ENCODE measurements around the gene ADPRHL1. TPM values are rescaled to one million over a fixed set of nuclear protein-coding genes. Genes with fewer than 3 reads are reported as not detected.
A peak's percentile ranks its signal among the peaks of the same experiment; 100 is the strongest.

Gene ADPRHL1
- total RNA-seq, 1 experiment from 2014 or later, result 11.5 TPM

GRCh38 chr13:113394339-113394640 is 59.0 kb downstream of the ADPRHL1 start:
- no peaks in the 10 kb centered on the region for H3K79me2 ChIP-seq (ENCODE audit: low read depth)
- no TSS peak for BruUV-seq (replicated peaks)
- ChIA-PET POLR2A (ENCODE audit: unreplicated experiment) (interaction anchor here (0.9 kb wide), 1 partner anchor 451 kb away, joined by 3 read pairs; no protein-coding TSS in a partner anchor), CTCF (interaction anchor here (1.0 kb wide), 1 partner anchor 21 kb away, joined by 3 read pairs; no protein-coding TSS in a partner anchor)
- peaks cover 15% of the 10 kb centered on the region; the same call in 1 of the 2 replicates for H3F3A ChIP-seq (ENCODE audit: insufficient read depth, low read depth)
- H3K4me2 ChIP-seq, result peak overlapping the region; percentile 87
- no peaks in the 10 kb centered on the region for H3K9me3 ChIP-seq (ENCODE audit: insufficient read depth, low read depth)
- H4K20me1 ChIP-seq (ENCODE audit: insufficient read depth), result no peaks in the 10 kb centered on the region
- H3K27me3 ChIP-seq (ENCODE audit: insufficient read depth, low read depth), result peaks cover 23% of the 10 kb centered on the region
- peaks cover 9% of the 10 kb centered on the region; the same call in 1 of the 2 replicates for H3K4me1 ChIP-seq (replicated peaks; ENCODE audit: insufficient read depth)
- peak overlapping the region; percentile 59; the same call in 1 of the 2 replicates for H3K4me3 ChIP-seq
- H3K36me3 ChIP-seq (ENCODE audit: low read depth), result no peaks in the 10 kb centered on the region
- H3K9me2 ChIP-seq (ENCODE audit: insufficient read depth), result no peaks in the 10 kb centered on the region
- DNase-seq, result no peak
- peak; percentile 40; the same call in 1 of the 2 replicates for TF ChIP-seq CTCF (conservative IDR thresholded peaks at IDR 0.05)
- TF ChIP-seq EZH2 (IDR thresholded peaks at IDR 0.05; ENCODE audit: low read depth), result no peak
- intact Hi-C loops (cut with micrococcal nuclease; ENCODE audit: unreplicated experiment), result loop anchor here (1.0 to 5.0 kb wide), 3 partner anchors 53 to 359 kb away; no protein-coding TSS in a partner anchor
- 0 out of 2 replicates have a peak overlapping the region, but pooled peaks have one; percentile 36 for H2AFZ ChIP-seq
- no peak overlapping the region for H3K27ac ChIP-seq

GRCh38 chr13:113393563-113394338 is 59.5 kb downstream of the ADPRHL1 start:
- intact Hi-C loops (cut with micrococcal nuclease; ENCODE audit: unreplicated experiment), result loop anchor here (1.0 to 5.0 kb wide), 3 partner anchors 54 to 359 kb away; no protein-coding TSS in a partner anchor
- CTCF ChIA-PET, result interaction anchor here (0.6 to 1.0 kb wide), 2 partner anchors 21 to 102 kb away, joined by 3 to 4 read pairs; no protein-coding TSS in a partner anchor

More at GRCh38 chr13:113393563-113394338, 59.5 kb downstream of the ADPRHL1 start:
- no peaks in the 10 kb centered on the region for H3K79me2 ChIP-seq (ENCODE audit: low read depth)
- no TSS peak for BruUV-seq (replicated peaks)
- POLR2A ChIA-PET (ENCODE audit: unreplicated experiment), result interaction anchor here (0.9 kb wide), 1 partner anchor 451 kb away, joined by 3 read pairs; no protein-coding TSS in a partner anchor
- H3K4me3 ChIP-seq, result peak overlapping the region; percentile 59
- no peak overlapping the region for H3K27ac ChIP-seq
- H3F3A ChIP-seq (ENCODE audit: insufficient read depth, low read depth), result peaks cover 15% of the 10 kb centered on the region; the same call in 1 of the 2 replicates
- no peaks in the 10 kb centered on the region for H4K20me1 ChIP-seq (ENCODE audit: insufficient read depth)
- peaks cover 28% of the 10 kb centered on the region for H3K27me3 ChIP-seq (ENCODE audit: insufficient read depth, low read depth)
- H3K4me2 ChIP-seq, result peak overlapping the region; percentile 87
- H3K9me3 ChIP-seq (ENCODE audit: insufficient read depth, low read depth), result no peaks in the 10 kb centered on the region
- DNase-seq, result peak; percentile 53 to 85
- H3K9me2 ChIP-seq (ENCODE audit: insufficient read depth), result no peaks in the 10 kb centered on the region
- peak overlapping the region; percentile 90 for H2AFZ ChIP-seq
- TF ChIP-seq CTCF (conservative IDR thresholded peaks at IDR 0.05) (peak; percentile 61; the same call in 1 of the 2 replicates), EZH2 (IDR thresholded peaks at IDR 0.05; ENCODE audit: low read depth) (no peak)
- 0 out of 2 replicates have a peak, but pooled peaks cover 4% of the 10 kb centered on the region for H3K4me1 ChIP-seq (replicated peaks; ENCODE audit: insufficient read depth)
- H3K36me3 ChIP-seq (ENCODE audit: low read depth), result no peaks in the 10 kb centered on the region
